Activated CD4-positive, CD25-positive, alpha-beta regulatory T cell treated with anti-CD3 and anti-CD28 coated beads, Interleukin-2, amount 50 U/mL, for 24 hours (primary cell): ENCODE data around the gene MFAP3L.

ENCODE experiments used
- ATAC-seq, 2 donors: fragments of 150-1000 bp; cut with Tn5 transposase; one replicate each; pipeline ENCODE4 v1.10.0; 2021; ENCODE audit warnings: mild to moderate bottlenecking in 1 of 2, moderate library complexity in 1 of 2

The MFAP3L gene

DNA sequence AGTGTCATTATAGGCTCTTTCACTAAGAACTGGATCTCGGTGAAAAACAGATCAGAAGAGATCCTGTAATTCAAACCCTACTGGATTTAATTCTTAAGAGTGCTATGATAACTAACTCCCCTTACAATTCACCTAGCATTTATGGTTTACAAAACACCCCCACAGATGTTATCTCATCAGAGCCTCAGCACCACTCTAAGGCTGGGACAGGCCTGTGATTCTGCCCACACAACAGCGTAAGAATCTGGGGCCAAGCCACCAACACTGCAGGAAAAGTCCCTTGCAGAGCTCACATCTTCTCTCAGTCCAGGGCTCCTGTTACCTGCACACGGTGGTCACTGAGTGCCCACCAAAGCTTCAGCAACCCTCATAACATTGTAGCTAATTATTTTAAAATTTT, 8.9 kb downstream of the MFAP3L start:
- ATAC-seq = no peak

DNA sequence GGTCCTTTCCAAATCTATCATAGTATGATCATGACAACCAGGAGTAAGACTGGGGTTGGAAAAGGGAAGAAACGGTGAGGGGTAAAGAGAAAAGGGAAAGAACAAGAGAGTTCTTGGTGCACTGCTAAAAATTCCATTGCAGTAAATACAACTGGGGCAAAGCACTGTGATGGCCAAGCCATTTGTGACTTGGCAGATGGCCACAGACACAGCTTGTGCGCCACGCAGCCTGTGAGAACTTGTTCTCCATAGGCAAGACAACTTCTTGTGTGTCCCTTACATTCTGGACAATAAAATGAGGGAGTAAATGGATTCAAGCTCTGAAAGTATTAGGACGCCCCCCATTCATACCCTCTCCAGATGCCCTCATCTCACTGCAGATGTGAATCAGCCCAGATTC, 10.9 kb downstream of the MFAP3L start:
- ATAC-seq = no peak

DNA sequence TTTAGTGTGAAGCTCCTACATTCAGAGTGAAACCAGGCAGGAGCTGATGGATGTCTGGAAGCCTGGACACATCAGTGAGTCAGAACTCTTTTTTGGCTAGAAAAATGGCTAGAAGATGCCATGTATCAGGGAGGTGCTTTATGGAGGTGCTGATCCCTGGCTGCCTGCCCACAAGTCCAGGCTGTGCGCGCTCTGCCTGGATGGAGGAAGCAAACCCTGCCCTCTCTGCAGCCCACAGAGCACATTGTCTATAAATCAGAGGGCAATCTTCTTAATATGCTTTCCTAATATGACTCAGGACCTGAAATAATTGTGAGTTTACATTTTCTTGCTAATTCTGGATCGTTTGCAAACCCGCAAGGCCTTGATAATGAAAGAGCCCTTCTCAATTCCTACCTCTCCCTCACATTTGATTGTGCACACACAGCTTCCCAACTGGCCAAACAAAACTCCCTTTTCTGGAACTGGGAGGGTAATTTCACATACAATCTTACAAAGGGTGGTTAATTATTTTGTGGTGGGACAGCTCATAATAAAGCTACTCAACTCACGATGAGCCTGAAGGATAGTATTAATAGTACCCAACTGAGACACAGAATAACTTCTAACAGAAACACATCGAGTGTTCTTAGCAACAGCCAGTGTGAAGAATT, 11.7 kb downstream of the MFAP3L start:
- no peak for ATAC-seq

DNA sequence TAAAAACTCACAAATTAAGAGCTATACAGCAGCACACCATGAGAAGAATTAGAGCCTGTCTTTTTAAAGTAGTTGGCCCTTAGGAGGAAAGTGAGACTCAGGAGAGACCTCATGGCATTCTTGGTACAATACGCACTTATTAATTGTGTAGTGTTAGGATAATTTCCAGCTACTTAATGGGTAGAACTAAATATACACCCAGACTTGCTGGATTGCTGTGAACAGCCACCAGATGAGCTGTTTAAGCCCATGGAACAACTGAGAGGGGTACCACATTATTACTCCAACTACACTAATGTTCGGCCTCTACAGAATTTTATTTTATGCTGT, 13.6 kb downstream of the MFAP3L start:
- ATAC-seq = no peak

DNA sequence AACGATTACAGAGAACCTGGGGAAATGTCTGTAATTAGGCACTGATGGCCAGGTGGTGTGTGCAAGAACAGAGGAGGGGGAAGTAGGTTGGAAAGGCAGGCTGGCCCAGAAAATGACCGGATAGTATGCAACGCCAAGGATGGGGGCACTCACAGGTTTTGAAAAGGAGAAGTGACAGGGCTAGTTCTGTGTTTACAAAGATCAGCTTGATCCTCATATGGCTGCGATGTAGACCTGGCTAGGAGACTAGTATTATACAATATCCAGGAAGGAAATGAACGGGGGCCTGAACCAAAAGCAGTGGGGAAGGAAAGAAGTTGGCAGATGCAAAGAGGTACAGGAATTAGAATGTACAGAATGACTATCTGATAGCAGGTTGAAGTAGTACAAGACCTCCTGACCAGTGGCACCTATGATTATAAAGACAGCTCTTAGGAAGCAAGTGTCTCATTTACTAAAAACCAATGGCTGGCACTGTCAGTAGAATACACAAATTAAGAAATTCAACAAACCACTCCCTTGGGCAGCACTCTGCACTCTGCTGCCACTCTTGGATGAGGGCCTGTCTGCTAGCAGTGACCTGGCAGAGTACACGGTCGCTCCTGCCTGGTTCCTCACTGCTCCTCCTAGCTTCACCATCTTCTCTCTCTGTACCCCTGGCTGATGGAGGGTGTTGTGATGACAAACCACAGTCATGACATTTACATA, 14.1 kb downstream of the MFAP3L start:
- ATAC-seq = no peak

DNA sequence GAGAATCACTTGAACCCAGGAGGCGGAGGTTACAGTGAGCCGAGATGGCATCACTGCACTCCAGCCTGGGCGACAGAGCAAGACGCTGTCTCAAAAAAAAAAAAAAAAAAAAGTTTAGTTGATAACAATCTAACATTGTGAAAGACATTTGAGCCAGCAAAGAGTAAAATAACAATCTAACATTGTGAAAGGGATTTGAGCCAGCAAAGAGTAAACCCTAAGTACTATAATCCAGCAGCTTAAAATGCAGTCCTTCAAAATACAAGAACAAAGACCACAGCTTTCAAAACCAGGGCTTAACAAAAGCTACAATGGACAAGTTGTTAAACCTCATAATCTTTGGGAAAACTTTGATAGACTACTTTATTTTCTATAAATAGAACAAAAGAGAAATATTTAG, 16.9 kb downstream of the MFAP3L start:
- no peak for ATAC-seq

DNA sequence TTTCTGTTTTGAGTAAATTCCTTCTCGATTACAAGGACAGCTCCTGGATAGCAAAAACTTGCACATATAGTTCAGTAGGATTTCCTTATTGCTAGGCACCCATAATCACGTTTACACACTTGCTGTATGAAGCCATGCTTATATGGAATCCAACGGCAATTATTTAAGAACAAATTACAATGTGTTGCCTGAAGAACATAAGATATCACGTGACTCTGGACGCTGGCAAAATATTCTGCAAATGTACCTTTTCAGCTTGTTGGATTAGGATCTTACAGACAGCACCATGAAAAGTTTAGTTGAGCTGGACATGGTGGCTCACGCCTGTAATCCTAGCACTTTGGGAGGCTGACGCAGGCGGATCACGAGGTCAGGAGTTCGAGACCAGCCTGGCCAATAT, 17.4 kb downstream of the MFAP3L start:
- no peak for ATAC-seq

DNA sequence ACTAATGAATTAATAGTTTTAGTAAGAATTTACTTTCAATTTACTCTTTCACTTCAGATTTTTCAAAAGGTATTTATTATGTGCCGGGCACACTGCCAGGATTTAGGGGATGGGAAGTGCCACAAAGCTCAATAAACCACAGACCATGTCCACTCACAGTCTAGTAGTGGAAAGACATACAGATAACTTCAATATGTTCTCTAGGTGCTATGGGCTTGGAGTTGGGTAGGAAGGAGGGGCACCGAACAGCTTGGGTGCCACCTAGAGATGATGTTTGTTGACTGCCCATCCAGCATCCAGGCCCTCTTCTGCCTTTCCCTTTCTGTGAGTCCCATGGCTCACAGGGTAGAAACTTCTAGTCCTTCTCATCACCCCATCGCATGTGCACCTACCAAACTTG, 17.8 kb downstream of the MFAP3L start:
- ATAC-seq = no peak

DNA sequence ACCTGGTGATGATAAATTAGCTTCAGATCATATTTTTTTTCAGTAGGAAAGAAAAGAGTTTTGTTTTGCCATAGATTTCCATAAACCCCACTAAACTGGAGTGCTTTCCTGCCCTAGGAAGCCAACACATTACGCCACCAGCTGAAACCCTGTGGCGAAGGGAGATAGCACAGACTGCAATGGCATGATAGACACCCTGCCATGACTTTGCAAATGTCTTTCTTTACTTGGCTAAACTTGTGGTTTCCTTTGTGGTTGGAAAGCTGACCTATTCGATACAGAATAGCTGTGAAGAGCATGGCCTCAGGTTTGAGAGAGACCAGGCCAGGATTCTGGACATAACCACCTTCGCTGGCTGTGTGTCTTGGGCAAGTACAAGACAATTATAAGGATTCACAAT, 19.1 kb downstream of the MFAP3L start:
- ATAC-seq = no peak

DNA sequence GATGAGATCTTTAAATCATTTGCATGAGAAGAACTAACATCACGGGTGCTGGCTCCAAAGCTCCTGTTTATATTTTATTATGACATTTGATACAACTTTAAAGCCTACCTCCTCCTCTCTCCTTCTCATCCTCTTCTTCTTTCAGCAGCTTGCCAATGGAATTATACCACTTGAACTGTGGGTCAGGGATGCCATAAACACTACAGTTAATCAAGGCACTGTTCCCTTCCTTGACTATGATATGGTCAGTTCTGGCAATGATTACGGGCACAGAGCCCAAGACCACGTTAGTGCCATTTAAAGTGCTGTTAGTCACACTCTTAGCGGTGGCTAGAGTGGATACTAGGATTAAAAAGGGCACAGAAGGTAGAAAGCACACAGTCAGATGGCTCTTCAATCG, 20.7 kb downstream of the MFAP3L start:
- no peak for ATAC-seq

DNA sequence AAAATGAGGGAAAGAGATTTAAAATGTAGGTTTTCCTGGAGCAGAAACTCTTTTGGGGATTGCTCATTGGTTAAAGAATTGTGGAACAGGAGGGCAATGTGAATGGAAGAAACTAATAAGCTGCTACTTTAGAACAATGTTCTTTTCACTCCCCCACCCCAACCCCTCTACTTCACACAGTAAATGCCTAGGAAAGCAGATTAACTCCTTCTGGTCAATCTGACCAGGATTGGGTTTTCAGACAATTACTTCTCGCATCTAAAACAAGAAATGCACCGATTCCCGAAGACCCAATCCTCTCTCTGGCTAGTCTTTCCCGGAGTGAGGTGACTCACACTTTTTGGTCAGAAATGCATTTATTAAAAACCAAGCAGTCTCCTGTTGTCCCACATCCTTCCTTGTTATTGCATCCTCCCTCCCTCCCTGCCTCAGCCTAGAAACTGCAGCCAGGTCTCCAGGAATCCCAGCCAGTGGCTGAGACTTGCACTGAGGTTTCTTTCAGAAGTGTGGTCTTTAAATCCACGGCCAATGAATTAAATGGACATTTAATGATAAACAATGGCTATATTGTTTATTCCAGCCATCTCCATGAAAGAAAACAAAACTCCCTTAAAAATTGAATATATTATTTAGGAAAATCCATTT, 21.4 kb downstream of the MFAP3L start:
- no peak for ATAC-seq

DNA sequence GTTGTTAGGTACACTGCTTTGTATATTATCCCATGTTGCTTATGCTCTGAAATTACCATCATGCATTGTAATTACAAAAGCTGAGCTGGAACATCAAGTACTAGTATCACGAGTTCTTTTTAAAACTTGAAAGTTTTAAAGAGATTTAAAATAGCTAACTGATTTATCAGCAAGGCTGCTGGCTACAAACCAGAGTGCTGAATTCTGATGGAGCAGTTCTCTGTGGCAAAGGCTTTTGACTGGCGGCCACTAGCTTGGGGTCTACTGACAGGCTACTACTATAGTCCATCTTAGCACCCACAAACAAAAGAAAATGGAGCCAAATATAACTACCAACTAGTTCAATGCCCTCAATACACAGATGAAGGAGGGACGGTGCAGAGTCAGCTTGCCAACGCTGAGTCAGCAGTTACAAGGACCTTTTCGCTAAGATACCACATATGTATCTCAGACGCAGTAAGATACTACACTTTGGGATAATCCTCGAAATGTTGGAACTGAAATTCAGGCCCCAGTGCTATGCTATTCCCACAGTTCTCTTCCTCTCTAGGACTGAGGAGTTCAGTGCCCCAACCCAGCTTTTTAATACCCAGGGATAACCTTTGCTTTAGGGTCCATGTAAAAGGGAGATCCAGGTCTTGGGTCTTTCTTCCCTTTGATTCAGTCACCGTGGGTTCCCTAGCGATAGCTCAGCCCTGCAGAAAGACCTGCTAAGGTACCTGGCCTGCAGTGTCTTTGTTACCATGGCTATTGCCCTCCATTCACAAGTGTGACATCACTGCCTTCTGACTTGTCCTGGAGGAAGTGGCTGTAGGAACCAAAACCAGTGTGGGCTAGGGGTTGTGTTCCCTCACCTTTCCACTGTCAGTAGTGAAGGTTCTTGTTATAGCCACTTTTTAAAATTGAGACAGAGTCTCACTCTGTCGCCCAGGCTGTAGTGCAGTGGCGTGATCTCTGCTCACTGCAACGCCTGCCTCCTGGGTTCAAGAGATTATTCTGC, 22.8 kb downstream of the MFAP3L start:
- ATAC-seq = no peak

DNA sequence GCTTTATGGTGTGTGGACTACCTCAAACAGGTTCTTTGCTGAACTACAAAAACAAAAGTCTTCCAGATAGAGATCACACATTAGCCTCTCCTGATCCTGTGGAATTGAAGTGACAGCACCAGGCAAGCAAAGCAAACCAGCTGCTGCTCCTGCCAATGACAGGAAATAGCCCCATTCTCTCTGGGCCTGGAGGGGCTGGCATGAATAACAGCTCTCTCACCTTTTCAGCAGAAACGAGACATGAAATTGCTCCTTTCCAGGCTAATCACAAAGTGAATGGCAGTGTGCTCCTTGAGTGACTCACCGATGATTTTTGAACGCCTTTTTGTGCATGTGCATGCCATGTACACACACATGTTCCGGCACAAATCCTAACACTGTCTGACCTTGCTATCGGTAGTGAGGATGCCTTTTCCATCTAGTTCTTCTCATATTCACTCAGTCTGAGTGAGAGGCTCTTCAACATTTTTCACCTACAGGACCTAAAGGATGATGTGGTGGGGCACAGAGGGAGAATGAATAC, 24.4 kb downstream of the MFAP3L start:
- no peak for ATAC-seq

DNA sequence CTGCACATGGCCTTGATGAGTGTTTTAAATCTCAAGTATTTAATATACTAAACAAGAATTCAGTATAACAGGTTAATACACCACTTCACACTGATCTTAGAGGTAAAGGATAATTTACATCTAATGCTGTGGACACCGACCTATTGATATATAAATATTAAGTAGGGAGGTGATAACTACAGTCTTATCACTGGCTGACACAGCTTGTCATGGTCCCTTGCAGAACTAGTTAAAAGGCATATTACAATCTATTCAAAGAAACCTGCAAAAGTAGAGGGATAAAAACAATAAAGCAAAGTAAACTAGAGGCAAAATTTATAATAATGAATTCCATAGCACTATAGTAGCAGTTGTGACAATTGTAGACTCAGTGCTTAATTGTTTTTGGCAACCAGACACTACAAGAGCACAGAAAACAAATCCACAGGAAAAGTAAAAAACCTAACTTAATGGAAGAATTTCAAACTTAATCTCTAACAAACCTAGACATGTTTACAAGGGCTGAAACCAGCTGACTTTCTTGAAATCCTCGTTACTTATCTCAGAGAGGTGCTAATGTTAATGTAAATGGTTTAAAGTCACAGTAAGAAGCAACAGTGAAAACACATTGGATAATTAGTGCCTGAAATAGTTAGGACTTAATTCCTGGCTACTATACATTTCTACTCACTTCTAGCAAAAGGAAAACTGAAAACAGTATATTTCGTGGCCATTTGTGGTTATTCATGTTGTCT, 25.0 kb downstream of the MFAP3L start:
- no peak for ATAC-seq

DNA sequence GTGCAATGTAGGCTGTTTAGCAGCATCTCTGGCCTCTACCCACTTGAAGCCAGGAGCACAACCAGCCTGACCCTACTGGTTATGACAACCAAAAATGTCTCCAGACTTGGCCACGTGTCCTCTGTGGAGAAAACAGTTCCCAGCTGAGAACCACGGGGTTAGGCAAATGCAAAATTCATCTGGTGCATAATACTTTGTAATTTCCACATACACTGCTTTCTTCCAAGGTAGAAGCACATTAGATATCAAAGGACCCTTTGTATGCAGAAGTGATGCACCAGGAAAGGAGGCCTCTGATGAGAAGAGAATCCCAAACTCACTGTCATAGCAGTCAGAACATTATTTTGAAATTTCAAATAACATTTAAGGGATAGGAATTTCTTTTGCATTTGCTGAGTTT, 26.3 kb downstream of the MFAP3L start:
- no peak for ATAC-seq

DNA sequence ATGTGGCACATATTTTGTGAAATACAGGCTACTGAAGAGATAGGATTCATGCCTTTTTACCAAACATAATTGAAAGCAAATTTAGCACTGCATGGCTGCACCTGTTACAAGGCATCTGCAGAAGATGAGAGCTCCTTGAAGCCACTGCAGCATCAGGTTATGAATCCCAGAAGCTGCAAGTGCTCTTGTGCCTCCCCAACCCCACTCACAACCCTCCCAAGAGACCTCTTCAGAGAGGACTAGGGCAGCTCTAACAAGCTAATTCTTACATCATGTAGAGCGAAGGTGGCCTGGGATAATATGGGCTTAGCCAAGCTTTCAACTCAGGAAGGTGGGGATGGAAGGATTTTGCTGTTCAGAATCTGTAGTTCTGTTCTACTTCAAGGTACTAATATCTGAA, 27.2 kb downstream of the MFAP3L start:
- ATAC-seq = no peak

DNA sequence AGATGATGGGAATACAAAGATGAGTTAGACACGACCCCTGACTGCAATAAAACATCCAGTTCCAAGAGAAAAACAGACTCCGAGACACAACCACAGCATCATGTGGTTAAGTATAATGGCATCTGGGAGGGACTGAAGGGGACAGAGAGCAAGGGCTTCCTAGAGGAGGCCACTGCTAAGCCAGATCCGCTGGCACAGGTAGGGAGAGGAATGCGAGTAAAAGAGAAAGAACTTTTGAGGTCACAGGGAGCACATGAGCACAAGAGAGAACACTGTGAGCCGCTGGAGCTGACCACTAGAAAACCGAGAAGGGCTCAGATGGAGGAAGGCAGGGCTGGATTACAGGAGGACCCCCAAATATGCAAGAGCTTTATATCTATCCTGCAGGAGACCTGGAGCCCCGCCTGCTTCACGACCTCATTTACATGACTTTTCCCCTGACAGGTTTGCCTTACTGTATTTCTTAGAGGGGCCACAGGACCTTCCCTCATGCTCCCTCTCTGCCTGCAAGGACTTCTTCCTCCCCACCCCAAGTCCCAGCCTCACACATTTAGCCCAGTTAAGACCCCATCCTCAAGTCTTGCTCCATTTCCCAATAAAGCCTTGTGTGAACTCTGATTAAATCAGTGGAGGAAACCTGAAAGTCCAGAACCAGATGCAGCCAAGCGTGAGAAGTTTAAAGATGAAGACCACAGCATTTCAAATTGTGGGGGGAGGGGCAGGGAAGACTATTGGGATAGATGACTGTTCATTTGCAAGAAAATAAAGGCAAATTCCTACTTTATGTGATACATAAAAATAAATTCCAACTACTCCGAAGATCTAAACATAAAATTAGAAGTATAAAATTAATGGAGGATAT, 29.6 kb downstream of the MFAP3L start:
- ATAC-seq = no peak

DNA sequence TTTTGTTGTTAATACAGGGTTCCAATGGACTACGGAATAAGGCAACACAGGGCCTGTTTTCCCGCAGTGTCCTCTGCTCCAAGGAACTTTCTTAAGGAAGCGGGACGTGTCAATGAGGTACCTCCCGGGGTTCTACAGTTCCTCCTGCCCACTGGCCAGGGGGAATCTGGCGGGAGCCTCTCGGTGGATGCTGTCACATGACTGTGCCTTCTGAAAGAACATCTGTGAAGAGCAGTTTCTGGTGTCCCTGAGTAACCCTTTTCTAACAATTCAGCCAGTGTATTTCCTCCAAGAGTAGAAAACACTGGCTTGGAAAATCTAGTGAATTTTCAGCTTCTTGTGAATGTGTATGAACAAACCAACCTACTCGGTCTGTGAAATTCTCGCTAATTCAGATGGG, 32.7 kb downstream of the MFAP3L start:
- no peak for ATAC-seq

DNA sequence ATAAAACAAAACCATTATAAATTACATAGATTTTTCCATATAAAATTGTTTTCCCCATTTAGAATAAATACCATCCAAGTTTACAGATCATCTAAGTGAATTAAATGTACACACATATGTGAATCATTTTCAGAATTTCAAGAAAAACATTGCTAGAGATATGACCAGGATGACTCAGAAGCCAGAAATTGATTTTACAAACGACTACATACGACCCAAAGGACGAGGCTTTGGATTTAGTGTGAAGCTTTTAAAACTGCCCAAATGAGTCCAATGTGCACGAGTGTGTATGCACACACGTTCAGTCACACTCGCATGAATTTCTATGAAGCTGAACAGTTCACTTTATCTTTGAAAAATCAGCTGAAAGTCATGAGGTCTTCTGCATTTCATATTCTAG, 37.9 kb downstream of the MFAP3L start:
- no peak for ATAC-seq

DNA sequence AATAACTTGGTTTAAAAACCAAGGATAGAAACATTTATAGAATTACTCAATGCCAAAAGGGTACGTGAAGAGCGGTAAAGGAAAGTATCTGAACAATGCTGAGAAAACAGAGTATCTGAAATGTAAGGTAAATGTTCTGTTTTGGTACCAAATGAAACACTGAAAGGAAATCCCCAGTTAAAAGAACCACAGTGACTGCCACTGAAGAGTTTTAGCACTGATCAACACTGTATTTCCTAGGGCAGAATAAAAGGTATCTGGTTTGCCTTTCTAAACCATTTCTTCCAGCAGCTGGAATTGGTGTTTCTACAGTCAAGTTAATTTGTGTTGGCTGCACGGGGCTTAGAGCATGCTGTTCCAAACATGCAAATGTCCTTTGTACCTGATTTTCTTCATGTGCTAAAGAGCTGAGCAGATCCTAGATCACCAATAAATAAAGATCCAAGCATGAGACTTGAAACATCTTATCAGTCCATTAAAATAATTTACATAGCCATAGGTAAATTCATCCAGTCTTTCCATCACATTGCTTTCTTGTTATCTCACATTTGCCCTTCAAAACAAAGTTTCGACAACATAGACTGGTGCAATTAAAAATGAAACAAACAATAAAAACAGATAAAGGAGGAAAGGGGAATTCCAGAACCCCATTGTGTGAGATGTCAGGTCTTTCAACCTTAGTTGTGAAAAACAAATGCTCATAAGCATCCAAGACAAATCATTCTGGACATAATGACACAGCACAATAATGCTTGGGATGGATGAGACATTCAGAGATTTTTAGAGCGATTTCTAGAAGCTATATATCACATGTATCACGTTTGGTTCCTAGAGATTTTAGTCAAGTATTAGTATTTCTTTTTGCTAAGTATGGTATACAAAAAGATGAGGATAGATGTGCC, 38.6 kb downstream of the MFAP3L start:
- ATAC-seq = no peak
